GM23338 (cell line): ENCODE data around the gene KEL. TPM values are rescaled to one million over a fixed set of nuclear protein-coding genes. Genes with fewer than 3 reads are reported as not detected.

Experiments used
- ATAC-seq: fragments of 200-7000 bp; cut with Tn5 transposase; 3 replicates; pipeline ENCODE4 v1.9.1; 2020
- DNase-seq: peaks from one replicate; pipeline ENCODE4 v3.0.0-alpha.2; 2015; ENCODE audit warnings: low spot score
- H2AFZ ChIP-seq: fragments of 200-600 bp; sonication (generic); 2 replicates; pipeline ENCODE4 v1.8.0; 2016; ENCODE audit warnings: antibody characterized with exemption, mild to moderate bottlenecking, moderate library complexity
- H3F3A ChIP-seq: fragments of 200-600 bp; sonication (generic); replicated peaks from 2 replicates; pipeline ENCODE4 v1.8.0; 2017; ENCODE audit warnings: antibody characterized with exemption, mixed run types, low read depth
- H3K27ac ChIP-seq: fragments of 200-600 bp; sonication (generic); 2 replicates; pipeline ENCODE4 v1.6.1; 2016; ENCODE audit warnings: low read depth
- H3K27me3 ChIP-seq: fragments of 200-600 bp; sonication (generic); 2 replicates; pipeline ENCODE4 v1.8.0; 2016; ENCODE audit warnings: mild to moderate bottlenecking, mixed run types, moderate library complexity; ENCODE audit not compliant: insufficient read depth
- H3K36me3 ChIP-seq: fragments of 200-600 bp; sonication (generic); 2 replicates; pipeline ENCODE4 v1.8.0; 2016; ENCODE audit warnings: mild to moderate bottlenecking; ENCODE audit not compliant: insufficient read depth
- H3K4me1 ChIP-seq: fragments of 200-600 bp; sonication (generic); 2 replicates; pipeline ENCODE4 v1.8.0; 2016; ENCODE audit warnings: mild to moderate bottlenecking, moderate library complexity; ENCODE audit not compliant: insufficient read depth
- H3K4me2 ChIP-seq: fragments of 200-600 bp; sonication (generic); 2 replicates; pipeline ENCODE4 v1.7.1; 2017; ENCODE audit warnings: mixed run types
- H3K4me3 ChIP-seq: fragments of 200-600 bp; sonication (generic); 2 replicates; pipeline ENCODE4 v1.6.1; 2016; ENCODE audit warnings: mixed run types
- H3K79me2 ChIP-seq: fragments of 200-600 bp; sonication (generic); replicated peaks from 2 replicates; pipeline ENCODE4 v1.8.0; 2017; ENCODE audit warnings: mild to moderate bottlenecking; ENCODE audit not compliant: insufficient read depth
- H3K9me2 ChIP-seq: fragments of 200-600 bp; sonication (generic); 2 replicates; pipeline ENCODE4 v1.8.0; 2017; ENCODE audit not compliant: insufficient read depth
- H4K20me1 ChIP-seq: fragments of 200-600 bp; sonication (generic); replicated peaks from 2 replicates; pipeline ENCODE4 v1.8.0; 2017; ENCODE audit warnings: mild to moderate bottlenecking; ENCODE audit not compliant: insufficient read depth
- H3K27ac Mint-ChIP-seq: 2 replicates; pipeline ENCODE4 v1.8.0; 2020; ENCODE audit warnings: inconsistent platforms, mild to moderate bottlenecking, moderate library complexity, mixed read lengths
- H3K27me3 Mint-ChIP-seq: 3 replicates; pipeline ENCODE4 v1.8.0; 2022; ENCODE audit warnings: low read depth, mild to moderate bottlenecking, moderate library complexity, mixed read lengths, inconsistent platforms; ENCODE audit not compliant: insufficient read depth, poor library complexity
- H3K36me3 Mint-ChIP-seq: 3 replicates; pipeline ENCODE4 v1.8.0; 2021; ENCODE audit warnings: low read depth, mild to moderate bottlenecking, inconsistent platforms, moderate library complexity, mixed read lengths
- H3K4me1 Mint-ChIP-seq: 3 replicates; pipeline ENCODE4 v1.8.0; 2020; ENCODE audit warnings: mild to moderate bottlenecking, inconsistent platforms, mixed read lengths
- H3K4me3 Mint-ChIP-seq: 3 replicates; pipeline ENCODE4 v1.8.0; 2021; ENCODE audit warnings: moderate library complexity, mild to moderate bottlenecking, inconsistent platforms, mixed read lengths
- H3K9me3 Mint-ChIP-seq: 3 replicates; pipeline ENCODE4 v1.8.0; 2020; ENCODE audit warnings: moderate library complexity, mild to moderate bottlenecking, inconsistent platforms, mixed read lengths
- CREB1 ChIP-seq: fragments of 250-450 bp; sonication (Bioruptor Pico); IDR thresholded peaks from 2 replicates; pipeline ENCODE4 v1.5.0; 2020; ENCODE audit warnings: low read depth, mild to moderate bottlenecking, moderate library complexity
- EZH2 ChIP-seq: fragments of 200-600 bp; sonication (generic); IDR thresholded peaks from one replicate; pipeline ENCODE4 v1.8.0; 2017; ENCODE audit warnings: antibody characterized with exemption, mild to moderate bottlenecking, low read depth; ENCODE audit not compliant: unreplicated experiment
- EZH2phosphoT487 ChIP-seq: fragments of 200-600 bp; sonication (generic); IDR thresholded peaks from one replicate; pipeline ENCODE4 v1.8.1; 2018; ENCODE audit warnings: antibody characterized with exemption; ENCODE audit not compliant: unreplicated experiment
- JUNB ChIP-seq: IDR thresholded peaks from one replicate; pipeline ENCODE4 v1.6.1; 2016; ENCODE audit warnings: antibody characterized with exemption; ENCODE audit not compliant: unreplicated experiment
- NANOG ChIP-seq: IDR thresholded peaks from 2 replicates; pipeline ENCODE4 v1.6.1; 2016; ENCODE audit warnings: antibody characterized with exemption, borderline replicate concordance
- POLR2AphosphoS5 ChIP-seq: IDR thresholded peaks from 2 replicates; pipeline ENCODE4 v1.6.1; 2016; ENCODE audit warnings: antibody characterized with exemption, low read depth
- STAT1 ChIP-seq: IDR thresholded peaks from one replicate; pipeline ENCODE4 v1.6.1; 2016; ENCODE audit warnings: antibody characterized with exemption; ENCODE audit not compliant: unreplicated experiment
- ZNF114 ChIP-seq: fragments of 250-450 bp; sonication (Bioruptor Pico); IDR thresholded peaks from 2 replicates; pipeline ENCODE4 v1.5.0; 2020; ENCODE audit warnings: mild to moderate bottlenecking, moderate library complexity
- ZNF331 ChIP-seq: fragments of 250-450 bp; sonication (Bioruptor Pico); IDR thresholded peaks from 2 replicates; pipeline ENCODE4 v1.5.0; 2020; ENCODE audit warnings: low read depth, mild to moderate bottlenecking, moderate library complexity
- polyA plus RNA-seq: library from polyadenylated mRNA; unstranded; fragments of >200 nt; fragmentation: Nextera tagmentation; extraction: Ambion mirVana; gene quantifications from 2 replicates; pipeline ENCODE4 v1.2.1, GENCODE V29; 2016
- total RNA-seq: library from RNA; depleted of rRNA; stranded (reverse); fragments of >200 nt; shearing (Covaris generic); gene quantifications from 2 replicates; pipeline ENCODE4 v1.2.3, GENCODE V29; 2014
- TF ChIP-seq, protein P1 (sequence below): IDR thresholded peaks from one replicate; pipeline ENCODE4 v1.6.1; 2018; ENCODE audit warnings: antibody characterized with exemption; ENCODE audit not compliant: unreplicated experiment
- TF ChIP-seq, protein P2 (sequence below), 2 experiments: fragments of 200-600 bp in 1 of 2; sonication (generic) in 1 of 2; conservative IDR thresholded peaks; 2 replicates each; pipeline versions ENCODE4 v1.5.1 to v1.6.1; 2016 to 2017; ENCODE audit warnings: antibody characterized with exemption in 2 of 2, low read depth in 2 of 2, mild to moderate bottlenecking in 2 of 2, moderate library complexity in 1 of 2
- TF ChIP-seq, protein P3 (sequence below): fragments of 250-450 bp; sonication (Bioruptor Pico); IDR thresholded peaks from 2 replicates; pipeline ENCODE4 v1.5.0; 2020; ENCODE audit warnings: mild to moderate bottlenecking, moderate library complexity
- TF ChIP-seq, protein P4 (sequence below): IDR thresholded peaks from 2 replicates; pipeline ENCODE4 v1.6.1; 2016; ENCODE audit warnings: antibody characterized with exemption

Gene KEL
- total and polyA plus RNA-seq, 2 experiments from 2014 or later: 1.2 to 3.6 TPM

DNA sequence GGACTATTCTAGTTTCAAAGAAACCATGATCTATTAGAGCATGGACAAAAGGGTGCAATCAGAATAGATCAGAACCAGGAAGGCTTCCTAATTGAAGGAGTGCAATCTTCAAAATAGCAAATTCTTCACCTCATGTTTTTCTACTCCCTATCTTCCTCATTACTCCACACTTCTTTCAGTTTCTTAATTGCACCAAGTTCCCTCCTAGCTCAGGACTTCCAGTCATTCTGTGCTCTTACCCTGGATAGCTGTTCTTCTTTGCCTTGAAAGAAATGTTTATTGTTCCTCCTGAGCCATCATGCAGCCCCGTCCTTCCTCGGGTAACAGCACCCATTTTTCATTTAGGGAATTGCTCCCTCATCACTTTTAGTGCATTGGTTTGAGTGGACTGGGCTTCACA, 51.7 kb downstream of the KEL start:
- Mint-ChIP-seq H3K27ac (no peak overlapping the region), H3K4me3 (no peak overlapping the region), H3K36me3 (peaks cover 5% of the 10 kb centered on the region; the same call in 2 of the 3 replicates), H3K9me3 (peaks cover 17% of the 10 kb centered on the region), H3K4me1 (peaks cover 2% of the 10 kb centered on the region; the same call in 1 of the 3 replicates), H3K27me3 (peaks cover 8% of the 10 kb centered on the region)
- H3K36me3 ChIP-seq: no peaks in the 10 kb centered on the region
- no peak overlapping the region for H3K4me2 ChIP-seq
- no peaks in the 10 kb centered on the region for H4K20me1 ChIP-seq
- H3F3A ChIP-seq: no peaks in the 10 kb centered on the region
- no peak overlapping the region for H3K4me3 ChIP-seq
- no peaks in the 10 kb centered on the region for H3K79me2 ChIP-seq
- no peak overlapping the region for H2AFZ ChIP-seq
- no peaks in the 10 kb centered on the region for H3K27me3 ChIP-seq
- no peak for ATAC-seq
- H3K9me2 ChIP-seq: peaks cover 14% of the 10 kb centered on the region
- no peak overlapping the region for H3K27ac ChIP-seq
- no peak for DNase-seq
- no peaks in the 10 kb centered on the region for H3K4me1 ChIP-seq
- TF ChIP-seq, protein P1, sequence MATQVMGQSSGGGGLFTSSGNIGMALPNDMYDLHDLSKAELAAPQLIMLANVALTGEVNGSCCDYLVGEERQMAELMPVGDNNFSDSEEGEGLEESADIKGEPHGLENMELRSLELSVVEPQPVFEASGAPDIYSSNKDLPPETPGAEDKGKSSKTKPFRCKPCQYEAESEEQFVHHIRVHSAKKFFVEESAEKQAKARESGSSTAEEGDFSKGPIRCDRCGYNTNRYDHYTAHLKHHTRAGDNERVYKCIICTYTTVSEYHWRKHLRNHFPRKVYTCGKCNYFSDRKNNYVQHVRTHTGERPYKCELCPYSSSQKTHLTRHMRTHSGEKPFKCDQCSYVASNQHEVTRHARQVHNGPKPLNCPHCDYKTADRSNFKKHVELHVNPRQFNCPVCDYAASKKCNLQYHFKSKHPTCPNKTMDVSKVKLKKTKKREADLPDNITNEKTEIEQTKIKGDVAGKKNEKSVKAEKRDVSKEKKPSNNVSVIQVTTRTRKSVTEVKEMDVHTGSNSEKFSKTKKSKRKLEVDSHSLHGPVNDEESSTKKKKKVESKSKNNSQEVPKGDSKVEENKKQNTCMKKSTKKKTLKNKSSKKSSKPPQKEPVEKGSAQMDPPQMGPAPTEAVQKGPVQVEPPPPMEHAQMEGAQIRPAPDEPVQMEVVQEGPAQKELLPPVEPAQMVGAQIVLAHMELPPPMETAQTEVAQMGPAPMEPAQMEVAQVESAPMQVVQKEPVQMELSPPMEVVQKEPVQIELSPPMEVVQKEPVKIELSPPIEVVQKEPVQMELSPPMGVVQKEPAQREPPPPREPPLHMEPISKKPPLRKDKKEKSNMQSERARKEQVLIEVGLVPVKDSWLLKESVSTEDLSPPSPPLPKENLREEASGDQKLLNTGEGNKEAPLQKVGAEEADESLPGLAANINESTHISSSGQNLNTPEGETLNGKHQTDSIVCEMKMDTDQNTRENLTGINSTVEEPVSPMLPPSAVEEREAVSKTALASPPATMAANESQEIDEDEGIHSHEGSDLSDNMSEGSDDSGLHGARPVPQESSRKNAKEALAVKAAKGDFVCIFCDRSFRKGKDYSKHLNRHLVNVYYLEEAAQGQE: no peak
- TF ChIP-seq, protein P2, sequence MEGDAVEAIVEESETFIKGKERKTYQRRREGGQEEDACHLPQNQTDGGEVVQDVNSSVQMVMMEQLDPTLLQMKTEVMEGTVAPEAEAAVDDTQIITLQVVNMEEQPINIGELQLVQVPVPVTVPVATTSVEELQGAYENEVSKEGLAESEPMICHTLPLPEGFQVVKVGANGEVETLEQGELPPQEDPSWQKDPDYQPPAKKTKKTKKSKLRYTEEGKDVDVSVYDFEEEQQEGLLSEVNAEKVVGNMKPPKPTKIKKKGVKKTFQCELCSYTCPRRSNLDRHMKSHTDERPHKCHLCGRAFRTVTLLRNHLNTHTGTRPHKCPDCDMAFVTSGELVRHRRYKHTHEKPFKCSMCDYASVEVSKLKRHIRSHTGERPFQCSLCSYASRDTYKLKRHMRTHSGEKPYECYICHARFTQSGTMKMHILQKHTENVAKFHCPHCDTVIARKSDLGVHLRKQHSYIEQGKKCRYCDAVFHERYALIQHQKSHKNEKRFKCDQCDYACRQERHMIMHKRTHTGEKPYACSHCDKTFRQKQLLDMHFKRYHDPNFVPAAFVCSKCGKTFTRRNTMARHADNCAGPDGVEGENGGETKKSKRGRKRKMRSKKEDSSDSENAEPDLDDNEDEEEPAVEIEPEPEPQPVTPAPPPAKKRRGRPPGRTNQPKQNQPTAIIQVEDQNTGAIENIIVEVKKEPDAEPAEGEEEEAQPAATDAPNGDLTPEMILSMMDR (conservative IDR thresholded peaks at IDR 0.05; ENCODE audit: low read depth in 2 of 2): no peak
- TF ChIP-seq STAT1 (no peak), NANOG (no peak), ZNF331 (no peak), EZH2 (no peak), JUNB (no peak), ZNF114 (no peak), POLR2AphosphoS5 (no peak), EZH2phosphoT487 (no peak), CREB1 (CRISPR knock-in tag) (no peak)
- TF ChIP-seq, protein P3, sequence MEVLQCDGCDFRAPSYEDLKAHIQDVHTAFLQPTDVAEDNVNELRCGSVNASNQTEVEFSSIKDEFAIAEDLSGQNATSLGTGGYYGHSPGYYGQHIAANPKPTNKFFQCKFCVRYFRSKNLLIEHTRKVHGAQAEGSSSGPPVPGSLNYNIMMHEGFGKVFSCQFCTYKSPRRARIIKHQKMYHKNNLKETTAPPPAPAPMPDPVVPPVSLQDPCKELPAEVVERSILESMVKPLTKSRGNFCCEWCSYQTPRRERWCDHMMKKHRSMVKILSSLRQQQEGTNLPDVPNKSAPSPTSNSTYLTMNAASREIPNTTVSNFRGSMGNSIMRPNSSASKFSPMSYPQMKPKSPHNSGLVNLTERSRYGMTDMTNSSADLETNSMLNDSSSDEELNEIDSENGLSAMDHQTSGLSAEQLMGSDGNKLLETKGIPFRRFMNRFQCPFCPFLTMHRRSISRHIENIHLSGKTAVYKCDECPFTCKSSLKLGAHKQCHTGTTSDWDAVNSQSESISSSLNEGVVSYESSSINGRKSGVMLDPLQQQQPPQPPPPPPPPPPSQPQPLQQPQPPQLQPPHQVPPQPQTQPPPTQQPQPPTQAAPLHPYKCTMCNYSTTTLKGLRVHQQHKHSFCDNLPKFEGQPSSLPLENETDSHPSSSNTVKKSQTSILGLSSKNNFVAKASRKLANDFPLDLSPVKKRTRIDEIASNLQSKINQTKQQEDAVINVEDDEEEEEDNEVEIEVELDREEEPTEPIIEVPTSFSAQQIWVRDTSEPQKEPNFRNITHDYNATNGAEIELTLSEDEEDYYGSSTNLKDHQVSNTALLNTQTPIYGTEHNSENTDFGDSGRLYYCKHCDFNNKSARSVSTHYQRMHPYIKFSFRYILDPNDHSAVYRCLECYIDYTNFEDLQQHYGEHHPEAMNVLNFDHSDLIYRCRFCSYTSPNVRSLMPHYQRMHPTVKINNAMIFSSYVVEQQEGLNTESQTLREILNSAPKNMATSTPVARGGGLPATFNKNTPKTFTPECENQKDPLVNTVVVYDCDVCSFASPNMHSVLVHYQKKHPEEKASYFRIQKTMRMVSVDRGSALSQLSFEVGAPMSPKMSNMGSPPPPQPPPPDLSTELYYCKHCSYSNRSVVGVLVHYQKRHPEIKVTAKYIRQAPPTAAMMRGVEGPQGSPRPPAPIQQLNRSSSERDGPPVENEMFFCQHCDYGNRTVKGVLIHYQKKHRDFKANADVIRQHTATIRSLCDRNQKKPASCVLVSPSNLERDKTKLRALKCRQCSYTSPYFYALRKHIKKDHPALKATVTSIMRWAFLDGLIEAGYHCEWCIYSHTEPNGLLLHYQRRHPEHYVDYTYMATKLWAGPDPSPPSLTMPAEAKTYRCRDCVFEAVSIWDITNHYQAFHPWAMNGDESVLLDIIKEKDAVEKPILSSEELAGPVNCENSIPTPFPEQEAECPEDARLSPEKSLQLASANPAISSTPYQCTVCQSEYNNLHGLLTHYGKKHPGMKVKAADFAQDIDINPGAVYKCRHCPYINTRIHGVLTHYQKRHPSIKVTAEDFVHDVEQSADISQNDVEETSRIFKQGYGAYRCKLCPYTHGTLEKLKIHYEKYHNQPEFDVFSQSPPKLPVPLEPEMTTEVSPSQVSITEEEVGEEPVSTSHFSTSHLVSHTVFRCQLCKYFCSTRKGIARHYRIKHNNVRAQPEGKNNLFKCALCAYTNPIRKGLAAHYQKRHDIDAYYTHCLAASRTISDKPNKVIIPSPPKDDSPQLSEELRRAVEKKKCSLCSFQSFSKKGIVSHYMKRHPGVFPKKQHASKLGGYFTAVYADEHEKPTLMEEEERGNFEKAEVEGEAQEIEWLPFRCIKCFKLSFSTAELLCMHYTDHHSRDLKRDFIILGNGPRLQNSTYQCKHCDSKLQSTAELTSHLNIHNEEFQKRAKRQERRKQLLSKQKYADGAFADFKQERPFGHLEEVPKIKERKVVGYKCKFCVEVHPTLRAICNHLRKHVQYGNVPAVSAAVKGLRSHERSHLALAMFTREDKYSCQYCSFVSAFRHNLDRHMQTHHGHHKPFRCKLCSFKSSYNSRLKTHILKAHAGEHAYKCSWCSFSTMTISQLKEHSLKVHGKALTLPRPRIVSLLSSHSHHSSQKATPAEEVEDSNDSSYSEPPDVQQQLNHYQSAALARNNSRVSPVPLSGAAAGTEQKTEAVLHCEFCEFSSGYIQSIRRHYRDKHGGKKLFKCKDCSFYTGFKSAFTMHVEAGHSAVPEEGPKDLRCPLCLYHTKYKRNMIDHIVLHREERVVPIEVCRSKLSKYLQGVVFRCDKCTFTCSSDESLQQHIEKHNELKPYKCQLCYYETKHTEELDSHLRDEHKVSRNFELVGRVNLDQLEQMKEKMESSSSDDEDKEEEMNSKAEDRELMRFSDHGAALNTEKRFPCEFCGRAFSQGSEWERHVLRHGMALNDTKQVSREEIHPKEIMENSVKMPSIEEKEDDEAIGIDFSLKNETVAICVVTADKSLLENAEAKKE (CRISPR knock-in tag): no peak
- TF ChIP-seq, protein P4, sequence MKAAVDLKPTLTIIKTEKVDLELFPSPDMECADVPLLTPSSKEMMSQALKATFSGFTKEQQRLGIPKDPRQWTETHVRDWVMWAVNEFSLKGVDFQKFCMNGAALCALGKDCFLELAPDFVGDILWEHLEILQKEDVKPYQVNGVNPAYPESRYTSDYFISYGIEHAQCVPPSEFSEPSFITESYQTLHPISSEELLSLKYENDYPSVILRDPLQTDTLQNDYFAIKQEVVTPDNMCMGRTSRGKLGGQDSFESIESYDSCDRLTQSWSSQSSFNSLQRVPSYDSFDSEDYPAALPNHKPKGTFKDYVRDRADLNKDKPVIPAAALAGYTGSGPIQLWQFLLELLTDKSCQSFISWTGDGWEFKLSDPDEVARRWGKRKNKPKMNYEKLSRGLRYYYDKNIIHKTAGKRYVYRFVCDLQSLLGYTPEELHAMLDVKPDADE: no peak
